Stimulated activated naive CD8-positive, alpha-beta T cell treated with anti-CD3 and anti-CD28 coated beads, Interleukin-15, amount 100 ng/mL, for 72 hours (primary cell): ENCODE data around the gene CLEC18B.
"Not testable (repeated sequence)": the region's sequence is repeated elsewhere in the genome, so short reads cannot be mapped to it uniquely, and the experiment has no call there.

ENCODE experiments used
- ATAC-seq: fragments of 150-1000 bp; cut with Tn5 transposase; 2 replicates; pipeline ENCODE4 v1.10.0; 2021; ENCODE audit warnings: mild to moderate bottlenecking, moderate library complexity
- DNase-seq, 2 donors: peaks; one replicate each; pipeline ENCODE4 v3.0.0; 2021 to 2022
- H3K27ac Mint-ChIP-seq, 2 donors: one replicate each; pipeline ENCODE4 v1.8.0; 2022; ENCODE audit warnings: mild to moderate bottlenecking in 2 of 2, mixed read lengths in 2 of 2, moderate library complexity in 2 of 2
- H3K27me3 Mint-ChIP-seq: one replicate; pipeline ENCODE4 v1.8.0; 2022; ENCODE audit warnings: mixed read lengths
- H3K4me1 Mint-ChIP-seq: one replicate; pipeline ENCODE4 v1.8.0; 2022; ENCODE audit warnings: mild to moderate bottlenecking, mixed read lengths
- H3K4me3 Mint-ChIP-seq, 2 donors: one replicate each; pipeline ENCODE4 v1.8.0; 2022; ENCODE audit warnings: mild to moderate bottlenecking in 2 of 2, mixed read lengths in 2 of 2, moderate library complexity in 1 of 2
- H3K9me3 Mint-ChIP-seq, 2 donors: one replicate each; pipeline ENCODE4 v1.8.0; 2022; ENCODE audit warnings: mixed read lengths in 2 of 2

The CLEC18B gene

DNA sequence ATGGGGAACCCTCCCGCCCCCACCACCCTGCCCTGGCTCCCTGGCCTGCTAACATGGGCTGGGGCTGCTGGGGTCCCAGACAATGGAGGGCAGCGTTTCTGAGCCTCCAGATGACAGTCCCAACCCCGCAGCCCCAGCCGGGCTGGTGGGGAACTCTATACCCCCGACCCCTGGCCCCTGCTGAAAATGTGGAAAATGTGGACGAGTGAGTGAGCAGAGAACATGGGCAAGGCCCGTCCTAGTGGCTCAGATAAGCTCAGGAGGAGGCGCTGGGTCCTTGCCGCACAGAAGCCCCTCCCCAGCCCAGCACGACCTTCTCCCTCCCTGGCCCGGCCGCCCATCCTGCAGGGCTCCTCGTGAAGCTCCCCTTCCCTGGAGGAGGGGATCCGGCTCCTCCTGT, 1.5 kb downstream of the CLEC18B start:
- peak; percentile 31 for ATAC-seq
- H3K27ac Mint-ChIP-seq, H3K27me3 Mint-ChIP-seq, H3K9me3 Mint-ChIP-seq, H3K4me1 Mint-ChIP-seq, DNase-seq, H3K4me3 Mint-ChIP-seq: not testable (repeated sequence)

- DNase-seq, H3K27me3 Mint-ChIP-seq, H3K4me1 Mint-ChIP-seq, H3K9me3 Mint-ChIP-seq, ATAC-seq, H3K4me3 Mint-ChIP-seq, H3K27ac Mint-ChIP-seq: not testable (repeated sequence)
Observed at GRCh38 chr16:74417897-74418296, 3.4 kb downstream of the CLEC18B start.

DNA sequence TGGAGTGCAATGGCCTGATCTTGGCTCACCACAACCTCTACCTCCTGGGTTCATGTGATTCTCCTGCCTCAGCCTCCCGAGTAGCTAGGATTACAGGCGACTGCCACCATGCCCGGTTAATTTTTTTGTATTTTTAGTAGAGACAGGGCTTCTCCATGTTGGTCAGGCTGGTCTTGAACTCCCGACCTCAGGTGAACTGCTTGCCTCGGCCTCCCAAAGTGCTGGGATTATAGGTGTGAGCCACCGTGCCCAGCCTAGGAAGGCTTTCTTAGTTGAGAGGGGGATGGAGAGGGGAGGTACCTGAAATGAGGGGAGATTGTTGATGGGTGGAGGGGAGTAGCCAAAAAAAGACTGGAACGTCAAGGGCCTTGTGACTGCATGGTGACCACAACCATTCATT, 7.4 kb downstream of the CLEC18B start:
- H3K27ac Mint-ChIP-seq, DNase-seq, H3K4me3 Mint-ChIP-seq, H3K9me3 Mint-ChIP-seq, H3K4me1 Mint-ChIP-seq, ATAC-seq, H3K27me3 Mint-ChIP-seq: not testable (repeated sequence)

DNA sequence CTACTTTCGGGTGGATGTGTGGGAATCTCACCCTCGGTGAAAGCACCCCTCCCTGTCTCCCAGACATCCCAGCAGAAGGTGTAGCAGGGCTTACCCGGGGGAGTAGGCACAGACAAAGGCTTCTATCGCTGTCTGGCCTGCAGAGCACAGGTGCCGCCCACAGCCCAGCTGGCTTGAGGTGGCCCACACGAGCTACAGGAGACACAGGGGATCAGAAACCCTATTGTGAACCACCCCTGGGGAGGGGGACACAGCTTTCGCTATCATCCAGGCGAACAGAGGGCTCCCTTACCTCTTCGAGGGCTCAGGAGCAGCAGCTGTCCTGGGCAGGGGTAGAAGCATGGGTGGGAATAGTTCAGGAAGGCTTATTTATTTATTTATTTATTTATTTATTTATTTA, 7.8 kb downstream of the CLEC18B start:
- not testable (repeated sequence) for ATAC-seq, H3K27ac Mint-ChIP-seq, H3K27me3 Mint-ChIP-seq, DNase-seq, H3K4me1 Mint-ChIP-seq, H3K4me3 Mint-ChIP-seq, H3K9me3 Mint-ChIP-seq

DNA sequence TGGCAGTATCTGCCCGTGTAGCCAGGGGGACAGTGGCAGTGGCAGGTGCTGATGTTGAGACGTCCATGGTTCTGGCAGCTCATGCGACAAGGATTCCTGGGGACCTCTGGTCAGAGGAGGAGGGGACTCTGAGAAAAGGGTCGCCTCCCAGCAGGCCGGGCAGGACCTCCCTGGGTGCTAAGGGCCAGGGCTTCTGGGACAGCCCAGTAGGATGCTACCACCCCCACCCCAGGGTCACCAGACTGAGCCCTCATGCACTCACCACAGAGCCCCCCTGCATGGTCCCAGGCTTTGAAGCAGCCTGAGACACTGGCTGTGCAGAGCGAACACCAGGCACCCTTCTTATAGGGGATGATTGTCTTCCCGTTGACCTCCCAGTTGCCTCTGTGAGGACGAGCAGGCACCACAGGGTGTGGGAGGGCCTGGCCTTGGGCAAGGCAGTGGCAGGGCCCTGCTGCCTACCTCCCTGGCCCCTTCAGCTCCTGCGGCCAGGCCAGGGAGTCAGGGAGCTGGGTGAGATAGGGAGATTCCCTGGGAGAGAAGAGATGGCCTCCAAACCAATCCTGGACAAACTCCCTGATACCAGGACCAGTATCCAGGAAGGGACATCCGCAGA, 8.4 kb downstream of the CLEC18B start:
- not testable (repeated sequence) for H3K4me1 Mint-ChIP-seq, DNase-seq, H3K27ac Mint-ChIP-seq, ATAC-seq, H3K27me3 Mint-ChIP-seq, H3K9me3 Mint-ChIP-seq, H3K4me3 Mint-ChIP-seq

- not testable (repeated sequence) for H3K9me3 Mint-ChIP-seq, DNase-seq, ATAC-seq
Observed at GRCh38 chr16:74412138-74412774, 9.0 kb downstream of the CLEC18B start.

GRCh38 chr16:74410981-74411380, 10.3 kb downstream of the CLEC18B start:
- DNase-seq, H3K27me3 Mint-ChIP-seq, H3K4me1 Mint-ChIP-seq, H3K4me3 Mint-ChIP-seq, H3K9me3 Mint-ChIP-seq, H3K27ac Mint-ChIP-seq, ATAC-seq: not testable (repeated sequence)

More at GRCh38 chr16:74412138-74412774, 9.0 kb downstream of the CLEC18B start:
- not testable (repeated sequence) for H3K27me3 Mint-ChIP-seq, H3K4me3 Mint-ChIP-seq, H3K4me1 Mint-ChIP-seq, H3K27ac Mint-ChIP-seq

GRCh38 chr16:74410057-74410957, 11.0 kb downstream of the CLEC18B start:
- H3K27ac Mint-ChIP-seq, H3K27me3 Mint-ChIP-seq, H3K9me3 Mint-ChIP-seq, H3K4me3 Mint-ChIP-seq, H3K4me1 Mint-ChIP-seq, DNase-seq: not testable (repeated sequence)
- ATAC-seq: peak; percentile 18

- H3K9me3 Mint-ChIP-seq, H3K4me3 Mint-ChIP-seq, H3K27me3 Mint-ChIP-seq, DNase-seq, H3K27ac Mint-ChIP-seq, H3K4me1 Mint-ChIP-seq: not testable (repeated sequence)
- peak; percentile 11 for ATAC-seq
Observed at GRCh38 chr16:74409185-74409981, 11.9 kb downstream of the CLEC18B start.

DNA sequence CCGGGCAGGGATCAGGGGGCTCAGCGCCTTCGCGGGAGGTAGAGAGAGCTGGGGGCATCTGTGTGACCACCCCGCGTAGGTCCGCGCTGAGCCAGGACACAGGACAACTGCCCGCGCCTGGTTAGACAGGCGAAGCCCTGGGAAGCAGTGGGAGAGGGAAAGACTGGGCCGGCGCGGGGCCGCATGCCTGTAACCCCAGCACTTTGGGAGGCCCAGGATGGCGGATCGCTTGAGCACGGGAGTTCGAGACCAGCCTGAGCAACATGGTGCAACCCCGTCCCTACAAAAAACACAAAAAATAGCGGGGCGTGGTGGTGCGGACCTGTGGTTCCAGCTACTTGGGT, 13.9 kb downstream of the CLEC18B start:
- peak overlapping the region in 1 of 2 donors; percentile 19 for H3K4me3 Mint-ChIP-seq
- not testable (repeated sequence) for H3K27ac Mint-ChIP-seq, DNase-seq, H3K4me1 Mint-ChIP-seq, H3K9me3 Mint-ChIP-seq, H3K27me3 Mint-ChIP-seq
- ATAC-seq: peak; percentile 3

DNA sequence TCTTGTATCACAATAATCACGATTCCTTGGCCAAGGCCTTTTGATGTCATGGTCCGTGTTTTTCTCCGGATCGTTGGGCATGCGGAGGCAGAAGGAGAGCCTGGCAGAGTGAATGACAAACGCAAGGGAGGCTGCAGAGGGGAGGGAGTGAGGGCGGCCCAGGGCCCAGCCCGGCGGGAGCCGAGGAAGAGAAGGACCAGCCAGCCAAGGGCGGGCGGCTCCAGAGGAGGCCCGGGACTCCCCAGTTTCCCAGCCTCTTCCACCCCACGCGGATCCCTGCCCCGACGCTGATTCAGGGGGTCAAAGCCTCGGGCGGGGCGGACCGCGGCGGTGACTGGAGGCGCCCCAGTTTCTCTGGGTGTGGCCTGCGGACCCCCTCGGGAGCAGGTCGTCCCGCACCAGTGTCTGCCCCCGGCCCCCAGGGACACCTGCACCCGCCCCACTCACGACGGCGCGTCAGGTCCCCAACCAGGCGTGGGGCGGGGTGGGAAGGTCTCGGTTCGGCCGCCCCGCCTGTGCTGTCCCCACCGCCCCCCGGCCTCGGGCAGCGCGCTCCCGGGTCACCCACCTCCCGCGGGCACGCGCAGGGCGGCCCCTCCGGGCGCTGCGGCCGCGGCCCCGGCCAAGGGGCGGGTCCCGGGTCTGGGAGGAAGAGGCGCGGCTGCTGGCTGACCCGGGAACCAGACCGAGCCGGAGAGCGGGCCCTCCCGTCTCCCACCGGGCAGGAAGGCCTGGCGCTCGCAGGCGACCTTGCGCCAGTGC, 14.5 kb downstream of the CLEC18B start:
- not testable (repeated sequence) for H3K4me1 Mint-ChIP-seq, DNase-seq, H3K9me3 Mint-ChIP-seq, H3K27ac Mint-ChIP-seq, H3K4me3 Mint-ChIP-seq, H3K27me3 Mint-ChIP-seq
- peak; percentile 67 for ATAC-seq

DNA sequence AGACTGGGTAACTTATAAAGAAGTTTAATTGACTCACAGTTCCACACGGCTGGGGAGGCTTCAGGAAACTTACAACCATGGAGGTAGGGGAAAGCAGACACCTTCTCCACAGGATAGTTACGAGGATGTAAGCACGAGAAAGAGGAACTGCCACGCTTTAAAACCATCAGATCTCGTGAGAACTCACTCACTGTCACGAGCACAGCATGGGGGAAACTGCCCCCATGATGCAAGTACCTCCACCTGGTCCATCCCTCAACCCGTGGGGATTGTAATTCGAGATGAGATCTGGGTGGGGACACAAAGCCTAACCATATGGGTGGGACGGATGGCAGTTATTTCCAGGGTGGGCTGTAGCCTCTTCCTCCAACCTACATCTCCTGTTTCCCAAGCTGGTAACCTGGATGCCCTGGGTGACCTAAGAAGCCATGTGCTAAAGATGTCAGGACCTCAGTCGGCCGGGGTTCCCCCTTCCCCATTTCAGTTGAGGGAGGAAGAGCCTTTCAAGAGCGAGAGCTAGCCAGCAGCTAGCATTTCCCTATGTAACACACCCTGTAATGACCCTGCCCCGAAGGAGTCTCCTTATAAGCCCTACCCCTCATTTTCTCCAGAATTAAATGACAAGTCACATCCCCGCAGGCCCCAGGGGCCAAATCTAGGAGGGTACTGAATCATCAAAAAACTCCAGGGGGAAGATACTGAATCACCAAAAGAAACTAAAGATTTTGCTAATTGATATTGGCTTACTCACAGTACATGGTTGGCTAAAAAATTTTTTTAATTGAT, 16.9 kb downstream of the CLEC18B start:
- ATAC-seq, DNase-seq, H3K4me1 Mint-ChIP-seq, H3K27ac Mint-ChIP-seq, H3K27me3 Mint-ChIP-seq, H3K4me3 Mint-ChIP-seq, H3K9me3 Mint-ChIP-seq: not testable (repeated sequence)

DNA sequence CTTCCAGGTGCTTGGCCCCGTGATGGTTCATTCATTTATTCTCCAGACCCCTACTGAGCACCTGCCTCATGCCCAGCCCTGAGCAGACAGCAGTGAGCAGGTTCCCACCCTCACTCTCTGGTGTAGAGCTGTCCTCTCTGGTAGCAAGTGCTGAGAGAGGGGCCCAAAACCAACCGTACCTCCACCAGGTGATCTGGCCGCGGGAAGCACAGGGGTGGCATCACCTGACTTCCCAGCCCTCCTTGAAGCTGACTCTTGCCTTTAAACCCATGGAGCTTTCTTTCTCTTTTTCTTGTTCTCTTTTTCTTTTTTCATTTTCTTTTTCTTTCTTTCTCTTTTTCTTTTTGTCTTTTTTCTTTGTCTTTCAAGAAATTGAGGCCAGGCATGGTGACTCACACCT, 21.0 kb downstream of the CLEC18B start:
- not testable (repeated sequence) for H3K27me3 Mint-ChIP-seq, DNase-seq, H3K4me1 Mint-ChIP-seq, H3K4me3 Mint-ChIP-seq, H3K9me3 Mint-ChIP-seq, ATAC-seq
- H3K27ac Mint-ChIP-seq: peak overlapping the region in 1 of 2 donors; percentile 77

DNA sequence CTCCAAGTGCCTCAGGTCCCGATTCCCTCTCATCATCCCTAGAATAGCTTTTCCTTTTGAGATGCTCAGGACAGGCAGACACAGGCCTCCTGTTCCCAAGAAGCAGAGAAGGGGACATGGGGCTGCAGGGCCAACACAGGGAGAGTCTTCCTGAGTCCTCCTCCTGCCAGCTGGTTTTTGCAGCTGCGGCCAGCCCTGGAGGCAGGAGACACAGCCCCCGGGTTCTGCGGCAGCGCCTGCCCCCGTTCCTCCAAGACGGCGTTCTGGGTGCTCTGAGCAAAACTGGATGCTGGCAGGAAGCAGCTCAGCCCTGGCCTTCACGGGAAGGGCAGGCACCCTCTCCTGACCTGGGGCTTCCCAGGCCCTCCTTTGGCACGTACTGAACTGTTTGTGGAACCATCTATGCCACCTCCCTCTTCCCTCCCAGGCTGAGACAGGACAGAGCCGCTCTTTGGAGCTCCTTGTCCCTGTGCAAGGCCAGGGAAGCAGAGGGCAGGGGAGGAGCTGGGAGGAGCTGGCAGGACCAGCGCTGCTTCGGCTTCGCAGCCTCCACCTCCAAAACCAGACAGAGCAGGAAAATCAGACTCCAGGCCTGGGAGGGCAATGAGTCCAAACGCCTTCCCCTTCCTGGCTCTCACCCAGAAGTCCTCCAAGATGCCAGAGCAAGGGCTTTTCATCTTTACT, 22.9 kb downstream of the CLEC18B start:
- DNase-seq, H3K9me3 Mint-ChIP-seq, H3K4me1 Mint-ChIP-seq, H3K27me3 Mint-ChIP-seq, H3K27ac Mint-ChIP-seq, H3K4me3 Mint-ChIP-seq: not testable (repeated sequence)
- peak; percentile 31 for ATAC-seq
